ENCODE results near the gene ZNF639. TPM values are rescaled to one million over a fixed set of nuclear protein-coding genes. Genes with fewer than 3 reads are reported as not detected.

ZNF639 gene
- polyA plus RNA-seq, 1 donor (not counting 4 experiments of a cell fraction or from before 2014, with no cell fraction given), result 15.8 TPM

DNA sequence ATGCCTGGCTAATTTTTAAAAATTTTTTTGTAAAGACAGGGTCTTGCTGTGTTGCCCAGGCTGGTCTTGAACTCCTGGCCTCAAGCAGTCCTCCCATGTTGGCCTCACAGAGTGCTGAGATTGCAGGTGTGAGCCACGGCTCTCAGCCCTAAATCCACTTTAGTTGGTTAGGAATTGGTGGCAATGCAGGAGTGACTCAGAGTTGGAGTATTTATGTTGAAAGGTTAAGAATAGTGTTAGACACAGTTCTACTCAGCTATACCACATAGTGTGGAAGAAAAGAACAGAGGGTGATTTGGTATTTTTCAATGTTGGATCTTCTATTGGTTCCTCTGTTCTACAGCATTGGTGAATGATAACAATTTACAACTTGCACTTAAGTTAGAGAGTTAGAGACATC, 7.6 kb downstream of the ZNF639 start:
- H3K79me2 ChIP-seq (ENCODE audit: control insufficient read depth, insufficient read depth, low read length), result peaks cover 34% of the 10 kb centered on the region
- dilution Hi-C loops (cut with MboI; ENCODE audit: extremely low pct_ligation_motif_present, low sequenced_read_pairs), result no loop called here

DNA sequence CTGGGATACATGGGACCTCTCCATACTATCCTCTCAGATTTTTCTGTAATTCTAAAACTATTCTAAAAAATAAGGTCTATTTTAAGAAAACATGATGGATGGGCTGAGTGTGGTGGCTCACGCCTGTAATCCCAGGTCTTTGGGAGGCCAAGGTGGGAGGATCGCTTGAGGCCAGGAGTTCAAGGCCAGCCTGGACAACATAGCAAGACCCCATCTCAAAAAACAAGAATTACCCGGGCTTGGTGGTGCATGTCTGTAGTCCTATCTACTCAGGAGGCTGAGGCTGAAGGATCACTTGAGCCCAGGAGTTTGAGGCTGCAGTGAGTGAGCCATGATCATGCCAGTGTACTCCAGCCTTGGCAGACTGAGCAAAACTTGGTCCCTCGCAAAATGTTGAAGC, 9.4 kb downstream of the ZNF639 start:
- Histone ChIP-seq H3K27ac (ENCODE audit: control insufficient read depth, insufficient read depth, low read length) (no peak overlapping the region), H3K36me3 (ENCODE audit: control insufficient read depth in 2 of 2, extremely low read depth in 1 of 2, insufficient read depth in 2 of 2, low read length in 2 of 2) (peaks cover 14 to 38% of the 10 kb centered on the region in 2 experiments), H3K9me1 (ENCODE audit: control insufficient read depth, extremely low read depth, insufficient read depth, low read length) (no peaks in the 10 kb centered on the region), H2AFZ (ENCODE audit: control insufficient read depth, low read length) (no peak overlapping the region), H3K79me2 (ENCODE audit: control insufficient read depth, insufficient read depth, low read length) (peaks cover 18% of the 10 kb centered on the region), H3K4me3 (ENCODE audit: control insufficient read depth in 2 of 3, extremely low read depth in 1 of 3, insufficient read depth in 2 of 3, low read depth in 1 of 3, low read length in 3 of 3) (no peak overlapping the region), H3K4me1 (ENCODE audit: control insufficient read depth, extremely low read depth, insufficient read depth, low read length) (no peaks in the 10 kb centered on the region), H3K9me3 (ENCODE audit: control insufficient read depth, low read depth, low read length) (no peaks in the 10 kb centered on the region), H3K9ac (ENCODE audit: control insufficient read depth, extremely low read depth, insufficient read depth, low read length) (no peak overlapping the region), H3K27me3 (ENCODE audit: control insufficient read depth, extremely low read depth, insufficient read depth, low read length) (no peaks in the 10 kb centered on the region), H4K20me1 (ENCODE audit: control insufficient read depth, extremely low read depth, insufficient read depth, low read length) (no peaks in the 10 kb centered on the region), H3K4me2 (ENCODE audit: control insufficient read depth, extremely low read depth, insufficient read depth, low read depth, low read length) (no peak overlapping the region)
- FAIRE-seq (no peak), DNase-seq (ENCODE audit: low read depth, low spot score) (no peak)
- TF ChIP-seq, protein P1, sequence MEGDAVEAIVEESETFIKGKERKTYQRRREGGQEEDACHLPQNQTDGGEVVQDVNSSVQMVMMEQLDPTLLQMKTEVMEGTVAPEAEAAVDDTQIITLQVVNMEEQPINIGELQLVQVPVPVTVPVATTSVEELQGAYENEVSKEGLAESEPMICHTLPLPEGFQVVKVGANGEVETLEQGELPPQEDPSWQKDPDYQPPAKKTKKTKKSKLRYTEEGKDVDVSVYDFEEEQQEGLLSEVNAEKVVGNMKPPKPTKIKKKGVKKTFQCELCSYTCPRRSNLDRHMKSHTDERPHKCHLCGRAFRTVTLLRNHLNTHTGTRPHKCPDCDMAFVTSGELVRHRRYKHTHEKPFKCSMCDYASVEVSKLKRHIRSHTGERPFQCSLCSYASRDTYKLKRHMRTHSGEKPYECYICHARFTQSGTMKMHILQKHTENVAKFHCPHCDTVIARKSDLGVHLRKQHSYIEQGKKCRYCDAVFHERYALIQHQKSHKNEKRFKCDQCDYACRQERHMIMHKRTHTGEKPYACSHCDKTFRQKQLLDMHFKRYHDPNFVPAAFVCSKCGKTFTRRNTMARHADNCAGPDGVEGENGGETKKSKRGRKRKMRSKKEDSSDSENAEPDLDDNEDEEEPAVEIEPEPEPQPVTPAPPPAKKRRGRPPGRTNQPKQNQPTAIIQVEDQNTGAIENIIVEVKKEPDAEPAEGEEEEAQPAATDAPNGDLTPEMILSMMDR (optimal IDR thresholded peaks at IDR 0.05 in 1 of 3, IDR thresholded peaks at IDR 0.05 in 1 of 3, conservative IDR thresholded peaks at IDR 0.05 in 1 of 3; ENCODE audit: extremely low read depth in 1 of 3, insufficient read depth in 2 of 3, low read length in 3 of 3), result no peak
- TF ChIP-seq EZH2 (IDR thresholded peaks at IDR 0.05; ENCODE audit: low read length), result no peak
- dilution Hi-C loops (cut with MboI; ENCODE audit: extremely low pct_ligation_motif_present, low sequenced_read_pairs), result no loop called here

More for the DNA sequence above, 7.6 kb downstream of the ZNF639 start:
- H2AFZ ChIP-seq (ENCODE audit: control insufficient read depth, low read length), result no peak overlapping the region
- no peak overlapping the region for H3K9ac ChIP-seq (ENCODE audit: control insufficient read depth, extremely low read depth, insufficient read depth, low read length)
- no peaks in the 10 kb centered on the region for H3K27me3 ChIP-seq (ENCODE audit: control insufficient read depth, extremely low read depth, insufficient read depth, low read length)
- H3K4me3 ChIP-seq (ENCODE audit: control insufficient read depth in 2 of 3, extremely low read depth in 1 of 3, insufficient read depth in 2 of 3, low read depth in 1 of 3, low read length in 3 of 3), result no peak overlapping the region
- H3K4me1 ChIP-seq (ENCODE audit: control insufficient read depth, extremely low read depth, insufficient read depth, low read length), result no peaks in the 10 kb centered on the region
- H3K36me3 ChIP-seq (ENCODE audit: control insufficient read depth in 2 of 2, extremely low read depth in 1 of 2, insufficient read depth in 2 of 2, low read length in 2 of 2), result peaks cover 14 to 38% of the 10 kb centered on the region in 2 experiments
- no peaks in the 10 kb centered on the region for H4K20me1 ChIP-seq (ENCODE audit: control insufficient read depth, extremely low read depth, insufficient read depth, low read length)
- no peaks in the 10 kb centered on the region for H3K9me3 ChIP-seq (ENCODE audit: control insufficient read depth, low read depth, low read length)
- no peaks in the 10 kb centered on the region for H3K9me1 ChIP-seq (ENCODE audit: control insufficient read depth, extremely low read depth, insufficient read depth, low read length)
- DNase-seq (ENCODE audit: low read depth, low spot score) (no peak), FAIRE-seq (no peak)
- TF ChIP-seq, protein P1 (optimal IDR thresholded peaks at IDR 0.05 in 1 of 3, IDR thresholded peaks at IDR 0.05 in 1 of 3, conservative IDR thresholded peaks at IDR 0.05 in 1 of 3; ENCODE audit: extremely low read depth in 1 of 3, insufficient read depth in 2 of 3, low read length in 3 of 3), result no peak
- no peak for TF ChIP-seq EZH2 (IDR thresholded peaks at IDR 0.05; ENCODE audit: low read length)
- no peak overlapping the region for H3K27ac ChIP-seq (ENCODE audit: control insufficient read depth, insufficient read depth, low read length)
- H3K4me2 ChIP-seq (ENCODE audit: control insufficient read depth, extremely low read depth, insufficient read depth, low read depth, low read length), result no peak overlapping the region
